Prostate gland (tissue), 2 donors: ENCODE measurements around the gene EFNA2. TPM values are rescaled to one million over a fixed set of nuclear protein-coding genes. Genes with fewer than 3 reads are reported as not detected.

ENCODE experiments used
- DNase-seq: peaks from one replicate; pipeline ENCODE4 v3.0.0-alpha.2; 2019; ENCODE audit warnings: low spot score
- H3K27ac ChIP-seq, 2 donors: fragments of 200-600 bp; sonication (generic); 2 replicates each; pipeline ENCODE4 v1.5.1; 2017 to 2019
- H3K27me3 ChIP-seq: fragments of 200-600 bp; sonication (generic); replicated peaks from 2 replicates; pipeline ENCODE4 v1.5.1; 2019; ENCODE audit not compliant: insufficient read depth
- H3K36me3 ChIP-seq, 2 donors: fragments of 200-600 bp; sonication (generic); 1 replicate in 1 of 2; 2 replicates in 1 of 2; pipeline versions ENCODE4 v1.5.1 to v1.8.1; 2017 to 2019
- H3K4me1 ChIP-seq: fragments of 200-600 bp; sonication (generic); replicated peaks from 2 replicates; pipeline ENCODE4 v1.5.1; 2019
- H3K4me3 ChIP-seq, 2 donors: fragments of 200-600 bp; sonication (generic); 2 replicates each; pipeline ENCODE4 v1.5.1; 2017 to 2019
- H3K9me3 ChIP-seq: fragments of 200-600 bp; sonication (generic); 2 replicates; pipeline ENCODE4 v1.5.1; 2017
- POLR2A ChIP-seq: fragments of 450-650 bp; IDR thresholded peaks from one replicate; pipeline ENCODE4 v1.6.1; 2016; ENCODE audit warnings: antibody characterized with exemption, mild to moderate bottlenecking
- POLR2AphosphoS5 ChIP-seq: sonication (generic); formaldehyde crosslinking; IDR thresholded peaks from one replicate; pipeline ENCODE4 v1.6.1; 2017; ENCODE audit warnings: antibody characterized with exemption
- WGBS: methylation state at CpG from one replicate; pipeline ENCODE4 v1.1.5; 2018; 5-methylcytosine and 5-hydroxymethylcytosine counted together
- intact Hi-C: fragments of 100-400 bp; cut with DNase I; formaldehyde crosslinking; loops from one replicate; pipeline ENCODE4 v1.14.2; 2022
- total RNA-seq, 2 donors: library from RNA; depleted of rRNA; stranded (reverse); fragments of >200 nt; gene quantifications; one replicate each; pipeline ENCODE4 v1.1.0, GENCODE V29; 2016
- TF ChIP-seq, protein P1 (sequence below), 4 experiments: fragments of 200-600 bp in 2 of 4; fragments of 450-650 bp in 2 of 4; sonication (generic) in 2 of 4; IDR thresholded peaks; 1 replicate in 3 of 4; 2 replicates in 1 of 4; pipeline ENCODE4 v1.5.1; 2016 to 2019; ENCODE audit warnings: antibody characterized with exemption in 4 of 4, mild to moderate bottlenecking in 2 of 4, moderate library complexity in 2 of 4

EFNA2 gene
- total RNA-seq, 2 donors from 2014 or later, result not detected

DNA sequence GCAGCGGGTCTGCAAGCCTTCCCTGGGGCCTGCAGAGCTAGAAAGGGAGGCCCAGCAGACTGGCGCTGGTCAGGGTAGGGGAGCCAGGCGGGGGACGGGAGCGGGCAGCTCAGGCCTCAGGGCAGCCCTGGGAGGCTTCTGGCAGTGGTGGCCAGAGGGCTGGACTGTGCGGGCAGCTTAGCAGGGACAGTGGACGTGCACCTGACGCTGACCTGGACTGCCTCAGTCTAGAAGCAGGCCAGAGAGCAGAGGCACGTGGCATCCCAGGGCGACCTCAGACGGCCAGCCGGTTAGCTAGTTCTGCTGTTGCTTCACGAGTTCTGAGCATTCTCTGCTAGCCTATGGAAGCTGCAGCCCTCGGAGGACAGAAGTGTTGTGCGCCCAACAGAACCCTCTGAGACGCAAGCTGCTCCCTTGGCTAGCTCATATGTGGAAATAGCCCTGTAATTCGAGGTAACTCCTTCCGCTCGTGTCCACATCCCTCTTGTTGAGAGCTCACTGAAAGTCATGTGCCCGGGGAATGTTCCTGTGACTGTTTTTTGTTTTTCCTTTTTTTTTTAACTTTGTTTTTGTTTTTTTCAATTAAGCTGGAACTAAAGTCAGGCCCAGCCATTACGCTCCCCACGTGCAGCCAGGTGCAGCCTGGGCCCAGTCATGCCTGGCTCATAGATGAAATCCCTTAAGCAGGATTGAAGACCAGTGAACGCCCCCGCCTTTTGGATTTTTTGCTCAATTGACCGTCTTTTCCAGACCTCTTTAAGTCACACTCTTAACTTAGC, 12.2 kb upstream of the EFNA2 start:
- Histone ChIP-seq H3K4me3 (peak overlapping the region in 1 of 2 donors; percentile 10), H3K9me3 (no peaks in the 10 kb centered on the region), H3K4me1 (peaks cover 55% of the 10 kb centered on the region), H3K27ac (peak overlapping the region; percentile 7 to 100), H3K27me3 (no peaks in the 10 kb centered on the region), H3K36me3 (peaks cover 9 to 34% of the 10 kb centered on the region in 2 donors)
- DNase-seq, result no peak
- TF ChIP-seq, protein P1, sequence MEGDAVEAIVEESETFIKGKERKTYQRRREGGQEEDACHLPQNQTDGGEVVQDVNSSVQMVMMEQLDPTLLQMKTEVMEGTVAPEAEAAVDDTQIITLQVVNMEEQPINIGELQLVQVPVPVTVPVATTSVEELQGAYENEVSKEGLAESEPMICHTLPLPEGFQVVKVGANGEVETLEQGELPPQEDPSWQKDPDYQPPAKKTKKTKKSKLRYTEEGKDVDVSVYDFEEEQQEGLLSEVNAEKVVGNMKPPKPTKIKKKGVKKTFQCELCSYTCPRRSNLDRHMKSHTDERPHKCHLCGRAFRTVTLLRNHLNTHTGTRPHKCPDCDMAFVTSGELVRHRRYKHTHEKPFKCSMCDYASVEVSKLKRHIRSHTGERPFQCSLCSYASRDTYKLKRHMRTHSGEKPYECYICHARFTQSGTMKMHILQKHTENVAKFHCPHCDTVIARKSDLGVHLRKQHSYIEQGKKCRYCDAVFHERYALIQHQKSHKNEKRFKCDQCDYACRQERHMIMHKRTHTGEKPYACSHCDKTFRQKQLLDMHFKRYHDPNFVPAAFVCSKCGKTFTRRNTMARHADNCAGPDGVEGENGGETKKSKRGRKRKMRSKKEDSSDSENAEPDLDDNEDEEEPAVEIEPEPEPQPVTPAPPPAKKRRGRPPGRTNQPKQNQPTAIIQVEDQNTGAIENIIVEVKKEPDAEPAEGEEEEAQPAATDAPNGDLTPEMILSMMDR (IDR thresholded peaks at IDR 0.05), result no peak
- TF ChIP-seq POLR2AphosphoS5 (no peak), POLR2A (no peak)
- intact Hi-C loops, result loop anchor here (10.0 kb wide), 1 partner anchor 131 kb away; the partner anchor contains the start of genes DAZAP1 and GAMT
- 72% methylated on average over 25 of the region's 25 CpGs for WGBS

DNA sequence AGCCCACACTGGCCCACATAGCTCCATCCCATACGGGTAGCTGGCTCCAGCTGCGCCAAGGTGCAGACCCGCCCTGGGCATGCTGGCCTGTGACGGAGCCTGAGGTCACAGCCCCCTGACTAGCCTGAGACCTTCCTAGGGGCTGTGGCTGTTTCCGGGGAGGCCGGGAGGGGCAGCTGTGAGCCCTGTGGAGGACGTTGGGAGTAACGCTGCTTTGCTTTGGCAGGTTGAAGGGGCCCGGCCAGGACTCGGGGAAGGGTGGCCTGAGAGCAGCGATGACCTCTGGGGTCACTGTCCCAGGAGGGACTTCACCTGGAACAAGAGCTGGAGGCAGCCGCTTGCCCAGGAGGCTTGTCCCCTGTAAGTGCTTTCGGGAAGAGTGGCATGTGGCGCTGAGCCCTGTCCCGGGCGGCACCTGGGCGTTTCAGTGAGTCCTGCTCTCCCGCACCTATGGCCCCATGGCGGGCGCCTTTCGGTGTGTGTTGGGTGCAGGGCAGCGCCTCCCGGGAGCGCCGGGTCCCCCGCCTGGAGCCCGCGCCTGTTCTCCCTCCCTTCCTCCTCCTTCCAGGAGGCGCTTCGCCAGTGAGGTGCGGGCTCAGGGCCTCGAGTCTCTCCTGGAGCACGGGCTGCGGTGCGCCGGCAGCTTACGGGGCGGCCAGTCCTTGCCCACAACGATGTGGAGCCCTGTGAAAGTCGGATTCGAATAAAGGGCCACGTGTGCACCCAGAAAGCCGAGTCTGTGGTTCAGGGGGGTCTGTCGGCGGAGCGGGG, 11.4 kb upstream of the EFNA2 start:
- peak; percentile 17 for DNase-seq
- H3K9me3 ChIP-seq, result no peaks in the 10 kb centered on the region
- H3K4me1 ChIP-seq, result peaks cover 51% of the 10 kb centered on the region
- intact Hi-C loops, result loop anchor here (10.0 kb wide), 1 partner anchor 131 kb away; the partner anchor contains the start of genes DAZAP1 and GAMT
- WGBS, result 66% methylated on average over 46 of the region's 46 CpGs
- peak overlapping the region; percentile 94 to 99 for H3K27ac ChIP-seq
- no peaks in the 10 kb centered on the region for H3K27me3 ChIP-seq
- peak overlapping the region; percentile 53 to 78 for H3K4me3 ChIP-seq
- peaks cover 9 to 34% of the 10 kb centered on the region in 2 donors for H3K36me3 ChIP-seq
- TF ChIP-seq POLR2A (no peak), POLR2AphosphoS5 (no peak)
- TF ChIP-seq, protein P1 (IDR thresholded peaks at IDR 0.05), result no peak

DNA sequence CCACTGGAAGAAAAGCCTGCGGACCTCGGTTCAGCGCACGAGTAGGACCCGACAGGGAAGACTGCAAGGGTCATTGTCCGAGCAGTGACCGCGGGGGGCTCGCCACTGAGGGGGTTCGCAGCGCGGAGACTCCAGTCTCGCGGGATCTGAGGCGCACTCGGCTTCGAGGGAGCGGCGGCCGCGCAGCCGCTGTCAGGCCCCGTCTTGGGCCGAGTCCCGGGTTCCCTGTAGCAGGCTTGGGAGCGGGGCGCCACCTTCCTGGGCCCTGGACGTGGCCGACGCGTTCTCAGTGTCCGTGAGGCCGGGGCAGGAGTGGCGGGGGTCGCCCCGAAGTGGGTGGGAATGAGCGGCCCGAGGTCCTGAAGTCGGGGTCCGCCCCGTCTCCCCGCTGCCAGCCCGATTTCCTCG, 10.8 kb upstream of the EFNA2 start:
- Histone ChIP-seq H3K4me3 (peak overlapping the region; percentile 53 to 78), H3K27me3 (no peaks in the 10 kb centered on the region), H3K27ac (peak overlapping the region; percentile 94 to 99), H3K9me3 (no peaks in the 10 kb centered on the region), H3K36me3 (peaks cover 9 to 34% of the 10 kb centered on the region in 2 donors), H3K4me1 (peaks cover 51% of the 10 kb centered on the region)
- intact Hi-C loops, result loop anchor here (5.0 to 10.0 kb wide), 4 partner anchors 82 to 227 kb away; partner anchors contain the start of genes DAZAP1, GAMT and RPS15
- WGBS, result 35% methylated on average over 31 of the region's 44 CpGs
- TF ChIP-seq, protein P1 (IDR thresholded peaks at IDR 0.05), result no peak
- TF ChIP-seq POLR2A (no peak), POLR2AphosphoS5 (no peak)
- DNase-seq, result no peak

DNA sequence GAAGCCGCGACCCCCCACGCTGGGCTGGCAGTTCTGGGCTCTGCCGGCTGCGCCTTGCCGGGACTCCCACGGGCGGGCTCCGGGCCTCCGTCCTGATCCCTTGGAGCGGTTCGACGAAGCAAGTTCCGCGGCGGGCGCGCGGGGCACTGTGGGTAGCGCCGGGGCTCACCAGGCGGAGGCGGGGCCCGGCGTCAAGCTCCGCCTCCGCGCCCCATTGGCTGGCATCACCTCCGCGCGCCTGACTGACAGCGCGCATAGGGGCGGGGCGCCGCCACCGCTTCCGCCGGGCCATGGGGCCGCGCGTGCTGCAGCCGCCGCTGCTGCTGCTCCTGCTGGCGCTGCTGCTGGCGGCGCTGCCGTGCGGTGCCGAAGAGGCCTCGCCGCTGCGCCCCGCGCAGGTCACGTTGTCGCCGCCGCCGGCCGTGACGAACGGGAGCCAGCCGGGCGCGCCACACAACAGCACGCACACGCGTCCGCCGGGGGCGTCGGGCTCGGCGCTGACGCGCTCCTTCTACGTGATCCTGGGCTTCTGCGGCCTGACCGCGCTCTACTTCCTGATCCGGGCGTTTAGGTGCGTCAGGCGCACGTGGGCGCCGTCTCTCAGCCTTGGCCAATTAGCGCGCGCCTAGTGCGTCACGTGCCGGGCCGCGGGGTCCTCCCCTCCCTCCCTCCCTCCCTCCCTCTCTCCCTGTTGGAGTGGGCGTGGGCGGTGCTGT, 10.3 kb upstream of the EFNA2 start, which contains the start of gene FAM174C:
Gene FAM174C (plus strand): TSS at position 271 of the 716 bp plus-strand sequence. CDS start 20 bp downstream, at position 291.
- H3K27me3 ChIP-seq, result no peaks in the 10 kb centered on the region
- peak within 1 kb of the TSS; percentile 94 to 99 for H3K27ac ChIP-seq
- intact Hi-C loops, result loop anchor here (5.0 to 10.0 kb wide), 4 partner anchors 82 to 227 kb away; partner anchors contain the start of genes DAZAP1, GAMT and RPS15
- peak; percentile 94 for DNase-seq
- WGBS, result under 1% methylated on average over 76 of the region's 98 CpGs
- TF ChIP-seq, protein P1 (IDR thresholded peaks at IDR 0.05), result peak in 2 of 4 experiments; percentile 12 to 25
- TF ChIP-seq POLR2A (peak; percentile 41), POLR2AphosphoS5 (peak; percentile 77)
- peaks cover 9 to 34% of the 10 kb centered on the region in 2 donors for H3K36me3 ChIP-seq
- peak within 1 kb of the TSS; percentile 53 to 78 for H3K4me3 ChIP-seq
- H3K9me3 ChIP-seq, result no peaks in the 10 kb centered on the region
- H3K4me1 ChIP-seq, result peaks cover 51% of the 10 kb centered on the region
